ENCODE results near the gene RTBDN. TPM values are rescaled to one million over a fixed set of nuclear protein-coding genes. Genes with fewer than 3 reads are reported as not detected.

Gene RTBDN
- total RNA-seq, result not detected

DNA sequence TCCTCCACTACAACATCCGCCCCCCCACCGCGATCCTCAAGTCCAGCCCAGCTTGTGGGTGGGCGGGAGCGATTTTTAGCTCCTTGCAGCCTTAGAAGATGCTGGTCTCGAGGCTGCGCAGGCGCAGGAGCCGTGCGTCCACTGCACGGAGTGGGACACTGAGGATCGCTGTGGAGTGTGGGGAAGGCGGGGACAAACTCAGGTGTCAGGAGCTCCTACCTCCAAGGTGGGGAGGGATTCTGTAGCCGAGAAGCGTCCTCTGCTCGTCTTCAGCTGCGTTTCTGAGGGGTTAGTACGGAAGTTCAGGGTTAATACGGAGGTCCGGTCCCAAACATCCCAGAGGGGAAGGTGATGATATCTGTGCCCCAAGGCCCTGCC is at the start of gene RTBDN:
RTBDN (minus strand) TSS at position 14 of the 378 bp plus-strand sequence. CDS start 4,600 bp downstream, outside the sequence.
- DNase-seq, result no peak

- DNase-seq, result no peak
Observed at GRCh38 chr19:12882589-12882988, 48.2 kb upstream of the RTBDN start.

- peak; percentile 57 for DNase-seq
Observed at GRCh38 chr19:12881172-12881808, 46.9 kb upstream of the RTBDN start, which contains the start of gene DNASE2. TSS of gene DNASE2 (minus strand) at chr19:12881449. CDS start at chr19:12881375, 74 bp downstream.

GRCh38 chr19:12880551-12881171 is 46.3 kb upstream of the RTBDN start:
- DNase-seq, result no peak

- no peak for DNase-seq
Observed at GRCh38 chr19:12875086-12875485, 40.7 kb upstream of the RTBDN start.

DNA sequence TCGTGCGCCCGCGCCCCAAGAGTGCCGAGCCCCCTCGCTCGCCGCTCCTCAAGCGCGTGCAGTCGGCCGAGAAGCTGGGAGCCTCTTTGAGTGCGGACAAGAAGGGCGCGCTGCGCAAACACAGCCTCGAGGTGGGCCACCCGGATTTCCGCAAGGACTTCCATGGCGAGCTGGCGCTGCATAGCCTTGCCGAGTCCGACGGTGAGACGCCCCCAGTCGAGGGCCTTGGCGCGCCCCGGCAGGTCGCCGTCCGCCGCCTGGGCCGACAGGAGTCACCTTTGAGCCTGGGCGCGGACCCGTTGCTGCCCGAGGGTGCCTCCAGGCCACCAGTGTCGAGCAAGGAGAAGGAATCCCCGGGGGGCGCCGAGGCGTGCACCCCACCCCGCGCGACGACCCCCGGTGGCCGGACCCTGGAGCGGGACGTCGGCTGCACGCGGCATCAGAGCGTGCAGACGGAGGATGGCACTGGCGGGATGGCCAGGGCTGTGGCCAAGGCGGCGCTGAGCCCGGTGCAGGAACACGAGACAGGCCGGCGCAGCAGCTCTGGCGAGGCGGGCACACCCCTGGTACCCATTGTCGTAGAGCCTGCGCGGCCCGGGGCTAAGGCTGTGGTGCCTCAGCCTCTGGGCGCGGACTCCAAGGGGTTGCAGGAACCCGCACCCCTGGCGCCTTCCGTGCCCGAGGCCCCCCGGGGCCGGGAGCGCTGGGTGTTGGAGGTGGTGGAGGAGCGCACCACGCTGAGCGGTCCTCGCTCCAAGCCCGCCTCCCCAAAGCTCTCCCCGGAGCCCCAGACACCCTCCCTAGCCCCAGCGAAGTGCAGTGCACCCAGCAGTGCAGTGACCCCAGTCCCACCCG is 39.7 kb upstream of the RTBDN start:
- DNase-seq, result no peak

DNA sequence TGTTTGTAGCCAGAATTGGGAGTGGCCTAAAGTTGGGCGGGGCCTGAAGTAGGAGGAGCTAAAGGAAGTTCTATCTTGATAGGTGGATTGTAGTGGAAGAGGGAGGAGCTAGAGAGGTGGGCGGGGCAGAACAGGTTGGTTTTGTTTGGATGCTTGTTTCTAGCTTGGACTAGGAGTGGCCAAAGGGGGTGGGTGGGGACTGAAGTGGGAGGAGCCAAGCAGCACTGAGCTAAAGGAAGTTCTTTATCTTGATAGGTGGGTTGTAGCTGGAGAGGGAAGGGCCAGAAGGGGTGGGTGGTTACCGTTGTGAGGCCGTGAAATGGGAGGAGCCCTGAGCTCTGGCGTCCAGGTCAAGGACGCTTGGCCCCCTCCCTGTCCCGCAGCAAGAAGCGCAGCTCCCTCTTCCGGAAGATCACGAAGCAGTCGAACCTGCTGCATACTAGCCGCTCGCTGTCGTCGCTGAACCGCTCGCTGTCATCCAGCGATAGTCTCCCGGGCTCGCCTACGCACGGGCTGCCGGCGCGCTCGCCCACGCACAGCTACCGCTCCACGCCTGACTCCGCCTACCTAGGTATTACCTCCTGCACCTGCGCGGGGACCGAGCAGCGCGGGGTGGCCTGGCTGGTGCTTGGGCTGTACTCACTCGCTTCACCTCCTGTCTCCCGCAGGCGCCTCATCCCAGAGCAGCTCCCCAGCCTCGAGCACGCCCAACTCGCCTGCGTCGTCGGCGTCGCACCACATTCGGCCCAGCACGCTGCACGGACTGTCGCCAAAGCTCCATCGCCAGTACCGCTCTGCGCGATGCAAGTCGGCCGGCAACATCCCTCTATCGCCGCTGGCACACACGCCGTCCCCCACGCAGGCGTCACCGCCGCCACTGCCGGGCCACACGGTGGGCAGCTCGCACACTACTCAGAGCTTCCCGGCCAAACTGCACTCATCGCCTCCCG is 38.8 kb upstream of the RTBDN start:
- peak; percentile 14 for DNase-seq

GRCh38 chr19:12872255-12872654 is 37.9 kb upstream of the RTBDN start:
- no peak for DNase-seq

GRCh38 chr19:12871681-12872080 is 37.3 kb upstream of the RTBDN start:
- DNase-seq, result no peak

- DNase-seq, result no peak
Observed at GRCh38 chr19:12868540-12869112, 34.2 kb upstream of the RTBDN start.

- peak; percentile 36 for DNase-seq
Observed at GRCh38 chr19:12867120-12868099, 33.0 kb upstream of the RTBDN start.

DNA sequence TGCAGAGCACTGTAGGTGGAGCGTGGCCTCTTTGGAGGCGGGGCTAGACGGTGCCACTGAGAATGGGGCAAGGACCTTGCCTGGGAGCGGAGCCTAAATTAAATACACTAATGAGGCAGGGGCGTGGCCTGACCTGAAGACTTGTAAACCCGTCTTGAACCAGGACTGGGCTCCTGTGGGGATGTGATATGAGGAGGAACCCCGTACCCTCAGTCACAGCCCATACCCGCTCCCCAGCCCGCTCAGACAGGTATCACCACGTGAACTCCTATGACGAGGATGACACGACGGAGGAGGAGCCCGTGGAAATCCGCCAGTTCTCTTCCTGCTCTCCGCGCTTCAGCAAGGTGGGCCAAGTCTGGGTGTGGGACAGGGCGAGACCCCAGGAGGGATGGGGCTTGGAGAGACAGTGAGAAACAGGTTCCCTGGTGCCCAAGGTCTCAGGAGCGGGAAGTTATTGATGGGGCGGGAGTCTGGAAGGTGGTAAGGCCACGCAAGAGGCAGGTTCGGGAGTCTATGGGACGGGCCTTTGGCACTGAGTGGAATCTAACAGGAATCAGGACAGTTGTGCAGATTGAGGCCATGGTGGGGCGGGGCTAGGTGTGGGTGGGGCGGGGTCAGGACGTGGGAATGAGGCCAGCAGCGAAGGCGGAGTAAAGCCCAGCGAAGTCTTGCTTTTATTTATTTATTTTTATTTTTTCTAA is 32.2 kb upstream of the RTBDN start:
- no peak for DNase-seq

DNA sequence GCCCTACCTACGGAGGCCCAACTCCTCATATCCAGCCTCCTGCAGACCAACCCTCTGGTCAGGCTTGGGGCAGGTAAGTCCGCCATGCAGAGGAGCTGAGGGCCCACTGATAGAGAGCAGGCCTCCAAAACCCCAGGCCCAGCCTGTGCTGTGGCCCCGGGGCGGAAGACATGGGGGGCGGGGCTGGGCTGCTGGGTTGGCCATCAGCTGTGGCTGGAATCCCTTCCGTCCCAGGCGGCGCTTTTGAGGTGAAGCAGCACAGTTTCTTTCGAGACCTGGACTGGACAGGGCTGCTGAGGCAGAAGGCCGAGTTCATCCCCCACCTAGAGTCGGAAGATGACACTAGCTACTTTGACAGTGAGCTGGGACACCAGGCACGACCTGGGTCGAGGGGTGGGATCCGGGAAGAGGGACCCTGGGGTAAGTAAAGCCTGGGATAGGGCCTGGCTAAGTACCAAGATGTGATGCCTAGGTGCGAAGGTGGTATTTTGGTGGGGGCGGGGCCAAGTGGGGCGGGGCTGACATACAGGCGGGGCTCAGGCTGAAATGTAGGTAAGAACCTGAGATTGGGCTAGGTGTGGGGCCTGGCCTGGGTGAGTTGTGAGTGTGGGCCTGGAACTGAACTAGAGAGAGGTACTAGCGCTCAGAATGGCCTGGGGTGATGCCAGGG is 31.5 kb upstream of the RTBDN start:
- no peak for DNase-seq

GRCh38 chr19:12864721-12865715 is 30.6 kb upstream of the RTBDN start:
- DNase-seq, result no peak

GRCh38 chr19:12864143-12864542 is 29.8 kb upstream of the RTBDN start:
- DNase-seq, result no peak

- DNase-seq, result no peak
Observed at GRCh38 chr19:12859546-12859945, 25.2 kb upstream of the RTBDN start.

GRCh38 chr19:12858041-12858928 is 23.9 kb upstream of the RTBDN start:
- DNase-seq, result no peak
